ENCODE measurements around the gene KLHL18. TPM values are rescaled to one million over a fixed set of nuclear protein-coding genes. Genes with fewer than 3 reads are reported as not detected.
"Not testable (repeated sequence)": the region's sequence is repeated elsewhere in the genome, so short reads cannot be mapped to it uniquely, and the experiment has no call there.

The KLHL18 gene
- total RNA-seq, 1 experiment from 2014 or later = 28.6 TPM

GRCh38 chr3:47291158-47291753 lies 8.5 kb downstream of the KLHL18 start:
- Histone ChIP-seq H3K27me3 (ENCODE audit: low read length) (no peaks in the 10 kb centered on the region), H3K4me1 (ENCODE audit: insufficient read depth, low read length) (peaks cover 17% of the 10 kb centered on the region), H3K9me2 (replicated peaks; ENCODE audit: low read length) (no peaks in the 10 kb centered on the region), H3K79me2 (ENCODE audit: low read length) (peaks cover 95% of the 10 kb centered on the region), H3K9ac (ENCODE audit: low read length) (no peak overlapping the region), H4K20me1 (ENCODE audit: low read length) (peaks cover 35% of the 10 kb centered on the region; the same call in 1 of the 2 replicates), H3F3A (ENCODE audit: low read length, unreplicated experiment) (no peaks in the 10 kb centered on the region), H3K9me3 (ENCODE audit: low read length) (no peaks in the 10 kb centered on the region), H3K4me2 (ENCODE audit: low read length) (no peak overlapping the region), H3K36me3 (ENCODE audit: low read depth, low read length) (peaks cover 36% of the 10 kb centered on the region; the same call in 1 of the 2 replicates), H3K4me3 (ENCODE audit: low read length) (no peak overlapping the region), H2AFZ (ENCODE audit: low read length) (no peak overlapping the region), H3K27ac (ENCODE audit: low read length) (no peak overlapping the region)
- POLR2A ChIA-PET (ENCODE audit: unreplicated experiment) = no interaction called here
- BruUV-seq (replicated peaks) = no TSS peak
- TF ChIP-seq EZH2 (IDR thresholded peaks at IDR 0.05; ENCODE audit: low read length, unreplicated experiment) (no peak), EZH2phosphoT487 (IDR thresholded peaks at IDR 0.05; ENCODE audit: borderline replicate concordance, low read length) (no peak), CTCF (conservative IDR thresholded peaks at IDR 0.05; ENCODE audit: low read depth, low read length) (no peak)
- intact Hi-C loops (cut with micrococcal nuclease) = no loop called here
- no peak for ATAC-seq
- no peak for DNase-seq
- CTCF ChIA-PET = no interaction called here

- POLR2A ChIA-PET (ENCODE audit: unreplicated experiment) = interaction anchor here (0.7 kb wide), 1 partner anchor 21 kb away, joined by 22 read pairs; no protein-coding TSS in a partner anchor
- ATAC-seq; H3K9ac ChIP-seq (ENCODE audit: low read length); H2AFZ ChIP-seq (ENCODE audit: low read length); H3K9me3 ChIP-seq (ENCODE audit: low read length); intact Hi-C loops (cut with micrococcal nuclease); H3K27me3 ChIP-seq (ENCODE audit: low read length); DNase-seq; H3F3A ChIP-seq (ENCODE audit: low read length, unreplicated experiment); H3K4me3 ChIP-seq (ENCODE audit: low read length); CTCF ChIA-PET; H3K4me2 ChIP-seq (ENCODE audit: low read length); BruUV-seq (replicated peaks); H3K27ac ChIP-seq (ENCODE audit: low read length); H3K9me2 ChIP-seq (replicated peaks; ENCODE audit: low read length): not testable (repeated sequence)
- Histone ChIP-seq H4K20me1 (ENCODE audit: low read length) (peaks cover 28% of the 10 kb centered on the region; the same call in 1 of the 2 replicates), H3K36me3 (ENCODE audit: low read depth, low read length) (peaks cover 31% of the 10 kb centered on the region; the same call in 1 of the 2 replicates), H3K4me1 (ENCODE audit: insufficient read depth, low read length) (peaks cover 11% of the 10 kb centered on the region; the same call in 1 of the 2 replicates), H3K79me2 (ENCODE audit: low read length) (peaks cover 95% of the 10 kb centered on the region)
Observed at GRCh38 chr3:47291754-47292420, 9.1 kb downstream of the KLHL18 start.

GRCh38 chr3:47293822-47294221 lies 11.1 kb downstream of the KLHL18 start:
- H3K4me1 ChIP-seq (ENCODE audit: insufficient read depth, low read length) = 0 out of 2 replicates have a peak, but pooled peaks cover 5% of the 10 kb centered on the region
- no peaks in the 10 kb centered on the region for H3F3A ChIP-seq (ENCODE audit: low read length, unreplicated experiment)
- intact Hi-C loops (cut with micrococcal nuclease) = no loop called here
- no peak overlapping the region for H3K27ac ChIP-seq (ENCODE audit: low read length)
- no peaks in the 10 kb centered on the region for H3K27me3 ChIP-seq (ENCODE audit: low read length)
- TF ChIP-seq EZH2phosphoT487 (IDR thresholded peaks at IDR 0.05; ENCODE audit: borderline replicate concordance, low read length) (no peak), CTCF (conservative IDR thresholded peaks at IDR 0.05; ENCODE audit: low read depth, low read length) (no peak), EZH2 (IDR thresholded peaks at IDR 0.05; ENCODE audit: low read length, unreplicated experiment) (no peak)
- no peak for ATAC-seq
- no TSS peak for BruUV-seq (replicated peaks)
- no peak overlapping the region for H3K4me2 ChIP-seq (ENCODE audit: low read length)
- H3K9me3 ChIP-seq (ENCODE audit: low read length) = no peaks in the 10 kb centered on the region
- H3K36me3 ChIP-seq (ENCODE audit: low read depth, low read length) = peaks cover 22% of the 10 kb centered on the region; the same call in 1 of the 2 replicates
- peaks cover 21% of the 10 kb centered on the region; the same call in 1 of the 2 replicates for H4K20me1 ChIP-seq (ENCODE audit: low read length)
- CTCF ChIA-PET = no interaction called here
- POLR2A ChIA-PET (ENCODE audit: unreplicated experiment) = no interaction called here
- H3K79me2 ChIP-seq (ENCODE audit: low read length) = peaks cover 87% of the 10 kb centered on the region
- H3K4me3 ChIP-seq (ENCODE audit: low read length) = no peak overlapping the region
- no peak for DNase-seq
- H3K9me2 ChIP-seq (replicated peaks; ENCODE audit: low read length) = no peaks in the 10 kb centered on the region
- H2AFZ ChIP-seq (ENCODE audit: low read length) = no peak overlapping the region
- no peak overlapping the region for H3K9ac ChIP-seq (ENCODE audit: low read length)

Data from PC-3 (cell line).